Keratinocyte (primary cell): ENCODE measurements around the gene AANAT. TPM values are rescaled to one million over a fixed set of nuclear protein-coding genes. Genes with fewer than 3 reads are reported as not detected.

Source experiments
- DNase-seq: peaks from one replicate; pipeline ENCODE4 v3.0.0-alpha.2; 2011; ENCODE audit warnings: low read depth, missing footprints, low spot score
- FAIRE-seq: peaks from 2 replicates; lab custom pipeline; 2011; peaks lifted over from hg19 to GRCh38; lab: Jason Lieb, UNC
- H2AFZ ChIP-seq: 2 replicates; pipeline ENCODE4 v1.6.0; 2012; ENCODE audit warnings: low read length, control low read depth, inconsistent platforms; ENCODE audit not compliant: control insufficient read depth
- H3K27ac ChIP-seq: 2 replicates; pipeline ENCODE4 v1.5.1; 2011; ENCODE audit warnings: low read length; ENCODE audit not compliant: control insufficient read depth, insufficient read depth
- H3K27me3 ChIP-seq: 3 replicates; pipeline ENCODE4 v1.6.0; 2011; ENCODE audit warnings: low read length; ENCODE audit not compliant: control insufficient read depth, insufficient read depth; ENCODE audit errors: extremely low read depth
- H3K36me3 ChIP-seq, 2 experiments: 2 replicates in 1 of 2; 3 replicates in 1 of 2; pipeline ENCODE4 v1.5.1; 2011; ENCODE audit warnings: low read length in 2 of 2, mild to moderate bottlenecking in 1 of 2; ENCODE audit not compliant: control insufficient read depth in 2 of 2, insufficient read depth in 2 of 2; ENCODE audit errors: extremely low read depth in 1 of 2
- H3K4me1 ChIP-seq: 3 replicates; pipeline ENCODE4 v1.5.1; 2011; ENCODE audit warnings: low read length; ENCODE audit not compliant: control insufficient read depth, insufficient read depth; ENCODE audit errors: extremely low read depth
- H3K4me2 ChIP-seq: 3 replicates; pipeline ENCODE4 v1.6.0; 2011; ENCODE audit warnings: low read depth, low read length; ENCODE audit not compliant: control insufficient read depth, insufficient read depth; ENCODE audit errors: extremely low read depth
- H3K4me3 ChIP-seq, 3 experiments: fragments of 200-600 bp in 1 of 3; sonication (generic) in 1 of 3; 2 replicates in 2 of 3; 3 replicates in 1 of 3; pipeline ENCODE4 v1.5.1; 2011 to 2016; ENCODE audit warnings: low read length in 3 of 3, mild to moderate bottlenecking in 3 of 3, control low read depth in 2 of 3, inconsistent platforms in 1 of 3, low read depth in 1 of 3, mixed read lengths in 1 of 3, mixed run types in 1 of 3, moderate library complexity in 1 of 3; ENCODE audit not compliant: control insufficient read depth in 2 of 3, insufficient read depth in 2 of 3; ENCODE audit errors: extremely low read depth in 1 of 3
- H3K79me2 ChIP-seq: 2 replicates; pipeline ENCODE4 v1.6.0; 2012; ENCODE audit warnings: low read length; ENCODE audit not compliant: control insufficient read depth, insufficient read depth
- H3K9ac ChIP-seq: 3 replicates; pipeline ENCODE4 v1.6.0; 2011; ENCODE audit warnings: low read length; ENCODE audit not compliant: control insufficient read depth, insufficient read depth; ENCODE audit errors: extremely low read depth
- H3K9me1 ChIP-seq: 3 replicates; pipeline ENCODE4 v1.6.0; 2011; ENCODE audit warnings: low read length; ENCODE audit not compliant: control insufficient read depth, insufficient read depth; ENCODE audit errors: extremely low read depth
- H3K9me3 ChIP-seq: 2 replicates; pipeline ENCODE4 v1.5.1; 2012; ENCODE audit warnings: low read depth, low read length; ENCODE audit not compliant: control insufficient read depth
- H4K20me1 ChIP-seq: 3 replicates; pipeline ENCODE4 v1.6.0; 2011; ENCODE audit warnings: low read length; ENCODE audit not compliant: control insufficient read depth, insufficient read depth; ENCODE audit errors: extremely low read depth
- CTCF ChIP-seq, 3 experiments: IDR thresholded peaks in 1 of 3; conservative IDR thresholded peaks in 1 of 3; optimal IDR thresholded peaks in 1 of 3; 2 replicates in 2 of 3; 3 replicates in 1 of 3; pipeline versions ENCODE3 to v1.5.1; 2011; ENCODE audit warnings: low read length in 3 of 3, mild to moderate bottlenecking in 3 of 3, moderate library complexity in 2 of 3, control low read depth in 1 of 3, inconsistent platforms in 1 of 3; ENCODE audit not compliant: insufficient read depth in 2 of 3; ENCODE audit errors: extremely low read depth in 1 of 3
- EZH2 ChIP-seq: IDR thresholded peaks from one replicate; pipeline ENCODE4 v1.6.1; 2012; ENCODE audit warnings: inconsistent platforms, mild to moderate bottlenecking, low read length, moderate library complexity
- dilution Hi-C: fragments of 300-500 bp; cut with MboI; formaldehyde crosslinking; loops from one replicate; pipeline ENCODE4 v1.7.0; 2020; ENCODE audit warnings: low sequenced_read_pairs; ENCODE audit not compliant: extremely low pct_ligation_motif_present
- polyA plus RNA-seq, 5 experiments: library from polyadenylated mRNA; depleted of rRNA in 3 of 5; stranded (reverse) in 3 of 5; stranded (forward) in 1 of 5; unstranded in 1 of 5; fragments of >200 nt; gene quantifications; 1 replicate in 1 of 5; 2 replicates in 3 of 5; 3 replicates in 1 of 5; pipeline versions ENCODE4 v1.2.1 to v1.2.3, GENCODE V29; 2011 to 2012; ENCODE audit warnings: missing spikeins in 2 of 5, low read depth in 1 of 5, low replicate concordance in 1 of 5

The AANAT gene
- polyA plus RNA-seq, 1 donor (not counting 4 experiments of a cell fraction or from before 2014, with no cell fraction given), result not detected

GRCh38 chr17:76492123-76492988 is 25.0 kb downstream of the AANAT start:
- peak overlapping the region; percentile 58 for H3K4me2 ChIP-seq
- H3K4me3 ChIP-seq, result no peak overlapping the region
- no peaks in the 10 kb centered on the region for H3K27me3 ChIP-seq
- dilution Hi-C loops, result no loop called here
- H3K4me1 ChIP-seq, result peaks cover 27% of the 10 kb centered on the region
- H3K36me3 ChIP-seq, result peaks cover 6 to 7% of the 10 kb centered on the region in 2 experiments
- TF ChIP-seq EZH2, result no peak
- no peak for TF ChIP-seq CTCF (optimal IDR thresholded peaks at IDR 0.05 in 1 of 3, IDR thresholded peaks at IDR 0.05 in 1 of 3, conservative IDR thresholded peaks at IDR 0.05 in 1 of 3; ENCODE audit: extremely low read depth in 1 of 3, insufficient read depth in 2 of 3, low read length in 3 of 3)
- peak overlapping the region; percentile 22 for H3K27ac ChIP-seq
- H3K9ac ChIP-seq, result peak overlapping the region; percentile 45
- DNase-seq (no peak), FAIRE-seq (no peak)
- no peaks in the 10 kb centered on the region for H3K9me1 ChIP-seq
- H2AFZ ChIP-seq, result no peak overlapping the region
- H4K20me1 ChIP-seq, result peaks cover 16% of the 10 kb centered on the region
- peaks cover 26% of the 10 kb centered on the region for H3K79me2 ChIP-seq
- no peaks in the 10 kb centered on the region for H3K9me3 ChIP-seq

- peak overlapping the region; percentile 58 for H3K4me2 ChIP-seq
- FAIRE-seq (peak; percentile 20), DNase-seq (no peak)
- no peak overlapping the region for H3K4me3 ChIP-seq
- H3K4me1 ChIP-seq, result peaks cover 34% of the 10 kb centered on the region
- H3K36me3 ChIP-seq, result peaks cover 5 to 6% of the 10 kb centered on the region in 2 experiments
- no peaks in the 10 kb centered on the region for H3K27me3 ChIP-seq
- dilution Hi-C loops, result no loop called here
- H2AFZ ChIP-seq, result no peak overlapping the region
- H4K20me1 ChIP-seq, result peaks cover 21% of the 10 kb centered on the region
- H3K79me2 ChIP-seq, result peaks cover 33% of the 10 kb centered on the region
- no peak for TF ChIP-seq CTCF (optimal IDR thresholded peaks at IDR 0.05 in 1 of 3, IDR thresholded peaks at IDR 0.05 in 1 of 3, conservative IDR thresholded peaks at IDR 0.05 in 1 of 3; ENCODE audit: extremely low read depth in 1 of 3, insufficient read depth in 2 of 3, low read length in 3 of 3)
- no peak for TF ChIP-seq EZH2
- no peaks in the 10 kb centered on the region for H3K9me3 ChIP-seq
- H3K9me1 ChIP-seq, result peaks cover 3% of the 10 kb centered on the region
- H3K9ac ChIP-seq, result peak overlapping the region; percentile 45
- peak overlapping the region; percentile 22 for H3K27ac ChIP-seq
These were observed 25.6 kb downstream of the AANAT start for GRCh38 chr17:76492989-76493501.
